GM12864 (cell line): ENCODE measurements around the gene WDR62.
A peak's percentile ranks its signal among the peaks of the same experiment; 100 is the strongest.

Source experiments
- DNase-seq: peaks from one replicate; pipeline ENCODE4 v3.0.0-alpha.2; 2011; ENCODE audit warnings: low read depth
- H3K4me3 ChIP-seq: 2 replicates; pipeline ENCODE4 v1.5.1; 2011; ENCODE audit warnings: mild to moderate bottlenecking, low read depth, low read length, control low read depth
- CTCF ChIP-seq: IDR thresholded peaks from 2 replicates; pipeline ENCODE4 v1.5.1; 2011; ENCODE audit warnings: low read depth, mild to moderate bottlenecking, moderate library complexity, low read length, control low read depth, inconsistent platforms; ENCODE audit errors: missing control alignments

Gene WDR62

GRCh38 chr19:36136964-36137686, 82.4 kb downstream of the WDR62 start:
- no peak for TF ChIP-seq CTCF
- H3K4me3 ChIP-seq, result no peak overlapping the region
- no peak for DNase-seq

GRCh38 chr19:36139120-36139472, 84.4 kb downstream of the WDR62 start:
- H3K4me3 ChIP-seq, result peak overlapping the region; percentile 87
- DNase-seq, result no peak
- no peak for TF ChIP-seq CTCF

GRCh38 chr19:36139473-36140303, 85.0 kb downstream of the WDR62 start, which contains the start of gene CAPNS1:
CAPNS1 (plus strand) TSS chr19:36140066; CDS start chr19:36141012, 946 bp downstream.
- peak; percentile 40 for TF ChIP-seq CTCF
- peak; percentile 84 for DNase-seq
- peak within 1 kb of the TSS; percentile 87 for H3K4me3 ChIP-seq

GRCh38 chr19:36140304-36141038, 85.8 kb downstream of the WDR62 start:
- H3K4me3 ChIP-seq, result peak overlapping the region; percentile 87
- no peak for TF ChIP-seq CTCF
- DNase-seq, result no peak

GRCh38 chr19:36141039-36141927, 86.6 kb downstream of the WDR62 start:
- peak overlapping the region; percentile 87 for H3K4me3 ChIP-seq
- TF ChIP-seq CTCF, result no peak
- peak; percentile 59 for DNase-seq

GRCh38 chr19:36142046-36142445, 87.3 kb downstream of the WDR62 start:
- no peak for TF ChIP-seq CTCF
- no peak for DNase-seq
- H3K4me3 ChIP-seq, result no peak overlapping the region
